ENCODE measurements around the gene VAT1. TPM values are rescaled to one million over a fixed set of nuclear protein-coding genes. Genes with fewer than 3 reads are reported as not detected.
A peak's percentile ranks its signal among the peaks of the same experiment; 100 is the strongest.

Gene VAT1
- total and polyA plus RNA-seq, 2 of the 13 experiments (the other 11 are each of a cell fraction or from before 2014, with no cell fraction given) = 143 to 205 TPM

DNA sequence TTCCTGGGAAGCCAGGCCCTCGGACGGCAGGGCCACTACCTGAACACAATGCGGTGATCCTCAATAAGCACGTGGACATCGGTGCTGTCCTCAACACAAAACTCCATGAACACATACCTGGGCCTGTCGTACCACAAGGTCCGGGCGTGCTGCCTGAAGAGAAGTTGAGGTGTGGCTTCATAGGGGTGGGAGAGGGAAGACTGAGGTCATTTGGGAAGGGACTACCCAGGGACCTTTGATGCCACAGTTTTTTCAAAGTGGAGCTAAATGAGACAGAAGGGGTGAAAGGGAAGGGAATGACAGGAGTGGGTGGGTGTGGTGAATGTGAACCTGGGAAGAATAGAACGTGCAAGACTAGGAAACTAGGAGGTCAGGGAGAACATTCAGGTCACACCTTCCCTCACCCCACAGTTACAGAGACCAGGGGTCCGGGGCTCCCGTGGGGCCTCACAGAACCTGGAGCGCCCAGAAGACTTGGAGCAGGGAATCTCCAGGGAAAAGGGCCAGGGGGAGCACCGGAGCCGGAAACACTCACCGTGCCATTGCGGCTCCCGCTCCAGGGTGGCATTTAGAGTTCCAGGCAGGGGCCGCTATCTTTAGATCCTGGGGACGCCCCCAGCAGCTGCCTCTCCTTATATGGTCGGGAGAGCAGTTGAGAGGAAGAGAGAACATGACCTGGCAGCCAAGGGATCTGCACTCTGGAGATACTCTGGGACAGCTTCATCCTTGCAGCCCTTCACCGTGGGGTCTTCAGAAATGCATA lies 42.5 kb downstream of the VAT1 start, which contains the start of gene PTGES3L (continued):
- TF ChIP-seq HNF1A (IDR thresholded peaks at IDR 0.05; ENCODE audit: low read depth) (no peak), HNF1A (CRISPR knock-in tag; IDR thresholded peaks at IDR 0.05; ENCODE audit: borderline replicate concordance) (peak; percentile 36; the same call in 1 of the 2 replicates), ZNF350 (CRISPR knock-in tag; IDR thresholded peaks at IDR 0.05; ENCODE audit: borderline replicate concordance, low read depth) (no peak), FOSL2 (CRISPR knock-in tag; IDR thresholded peaks at IDR 0.05) (no peak), SRSF1 (optimal IDR thresholded peaks at IDR 0.05; ENCODE audit: low read depth, low read length) (no peak), CAMTA2 (CRISPR knock-in tag; IDR thresholded peaks at IDR 0.05; ENCODE audit: borderline replicate concordance) (0 out of 2 replicates have a peak, but pooled peaks have one; percentile 44), PLSCR1 (CRISPR knock-in tag; IDR thresholded peaks at IDR 0.05; ENCODE audit: borderline replicate concordance) (no peak), NFAT5 (CRISPR knock-in tag; IDR thresholded peaks at IDR 0.05) (peak; percentile 28; the same call in 1 of the 2 replicates), ZFP82 (CRISPR knock-in tag; IDR thresholded peaks at IDR 0.05; ENCODE audit: borderline replicate concordance) (0 out of 2 replicates have a peak, but pooled peaks have one; percentile 1), NR2C2 (CRISPR knock-in tag; IDR thresholded peaks at IDR 0.05; ENCODE audit: borderline replicate concordance) (no peak), ZNF207 (IDR thresholded peaks at IDR 0.05; ENCODE audit: borderline replicate concordance) (no peak), CCDC6 (CRISPR knock-in tag; IDR thresholded peaks at IDR 0.05) (peak; percentile 15; the same call in 1 of the 2 replicates), FOXJ3 (CRISPR knock-in tag; IDR thresholded peaks at IDR 0.05; ENCODE audit: borderline replicate concordance) (0 out of 2 replicates have a peak, but pooled peaks have one; percentile 51), HHEX (CRISPR knock-in tag; IDR thresholded peaks at IDR 0.05) (0 out of 2 replicates have a peak, but pooled peaks have one; percentile 21), TEAD3 (CRISPR knock-in tag; optimal IDR thresholded peaks at IDR 0.05; ENCODE audit: borderline replicate concordance) (peak; percentile 12)
- TF ChIP-seq, protein P1, sequence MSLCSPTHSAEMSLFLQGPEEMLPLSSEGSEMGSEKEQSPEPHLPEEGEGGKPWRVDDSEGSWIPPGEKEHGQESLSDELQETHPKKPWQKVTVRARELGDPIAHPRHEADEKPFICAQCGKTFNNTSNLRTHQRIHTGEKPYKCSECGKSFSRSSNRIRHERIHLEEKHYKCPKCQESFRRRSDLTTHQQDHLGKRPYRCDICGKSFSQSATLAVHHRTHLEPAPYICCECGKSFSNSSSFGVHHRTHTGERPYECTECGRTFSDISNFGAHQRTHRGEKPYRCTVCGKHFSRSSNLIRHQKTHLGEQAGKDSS (CRISPR knock-in tag; IDR thresholded peaks at IDR 0.05; ENCODE audit: borderline replicate concordance, low read depth) = no peak
